HepG2 (cell line): Measurements from ENCODE around the gene CYP27B1. TPM values are rescaled to one million over a fixed set of nuclear protein-coding genes. Genes with fewer than 3 reads are reported as not detected.

Source experiments
- ADNP ChIP-seq: sonication (generic); formaldehyde crosslinking; IDR thresholded peaks from 2 replicates; pipeline ENCODE4 v1.4.0; 2020; ENCODE audit warnings: missing genetic modification reagents
- ARID4A ChIP-seq: sonication (generic); formaldehyde crosslinking; IDR thresholded peaks from 2 replicates; pipeline ENCODE4 v1.5.0; 2020; ENCODE audit warnings: mild to moderate bottlenecking, missing genetic modification reagents, borderline replicate concordance
- ATF1 ChIP-seq: IDR thresholded peaks from 2 replicates; pipeline ENCODE4 v1.6.1; 2016; ENCODE audit warnings: mild to moderate bottlenecking, control low read depth
- HNF1A ChIP-seq, 2 experiments: sonication (generic) in 1 of 2; formaldehyde crosslinking in 1 of 2; IDR thresholded peaks; 2 replicates each; pipeline versions ENCODE4 v1.4.0 to v1.6.1; 2016 to 2020; ENCODE audit warnings: borderline replicate concordance in 1 of 2, low read depth in 1 of 2, mild to moderate bottlenecking in 1 of 2, missing genetic modification reagents in 1 of 2
- NFE2 ChIP-seq: sonication (generic); formaldehyde crosslinking; IDR thresholded peaks from 2 replicates; pipeline ENCODE4 v1.4.0; 2020; ENCODE audit warnings: missing genetic modification reagents
- RFX5 ChIP-seq: IDR thresholded peaks from 2 replicates; pipeline ENCODE4 v1.6.1; 2011; ENCODE audit warnings: low read depth, low read length, improper control_type of control experiment
- SP5 ChIP-seq: IDR thresholded peaks from 2 replicates; pipeline ENCODE4 v1.6.1; 2016; ENCODE audit warnings: low read depth, borderline replicate concordance
- ZEB1 ChIP-seq: IDR thresholded peaks from 2 replicates; pipeline ENCODE4 v1.6.1; 2012; ENCODE audit warnings: mild to moderate bottlenecking, low read depth, inconsistent platforms; ENCODE audit not compliant: insufficient replicate concordance
- ZFP62 ChIP-seq: sonication (generic); formaldehyde crosslinking; IDR thresholded peaks from 2 replicates; pipeline ENCODE4 v1.4.0; 2020; ENCODE audit warnings: missing genetic modification reagents
- ZIK1 ChIP-seq: sonication (generic); formaldehyde crosslinking; IDR thresholded peaks from 2 replicates; pipeline ENCODE4 v1.5.0; 2020; ENCODE audit warnings: mild to moderate bottlenecking, low read depth, missing genetic modification reagents, borderline replicate concordance
- ZNF501 ChIP-seq: sonication (generic); formaldehyde crosslinking; IDR thresholded peaks from 2 replicates; pipeline ENCODE4 v1.5.1; 2020; ENCODE audit warnings: mild to moderate bottlenecking, moderate library complexity, missing genetic modification reagents
- ZNF574 ChIP-seq: sonication (generic); formaldehyde crosslinking; IDR thresholded peaks from 2 replicates; pipeline ENCODE4 v1.4.0; 2020; ENCODE audit warnings: missing genetic modification reagents
- ZNF747 ChIP-seq: sonication (generic); formaldehyde crosslinking; IDR thresholded peaks from 2 replicates; pipeline ENCODE4 v1.8.1; 2023; ENCODE audit warnings: missing genetic modification reagents, mild to moderate bottlenecking, borderline replicate concordance
- ZNF772 ChIP-seq: sonication (generic); formaldehyde crosslinking; IDR thresholded peaks from 2 replicates; pipeline ENCODE4 v1.5.0; 2020; ENCODE audit warnings: mild to moderate bottlenecking, missing genetic modification reagents
- ZSCAN20 ChIP-seq: sonication (generic); formaldehyde crosslinking; IDR thresholded peaks from 2 replicates; pipeline ENCODE4 v1.4.0; 2020; ENCODE audit warnings: missing genetic modification reagents, mild to moderate bottlenecking, borderline replicate concordance
- polyA plus RNA-seq, 8 experiments: library from polyadenylated mRNA; depleted of rRNA in 3 of 8; stranded (reverse) in 7 of 8; unstranded in 1 of 8; fragments of >200 nt; fragmentation: Illumina TruSeq in 4 of 8; extraction: Trizol in 4 of 8; gene quantifications; 2 replicates each; pipeline versions ENCODE4 v1.2.1 to v1.2.3, GENCODE V29; 2011 to 2016; ENCODE audit warnings: low read depth in 4 of 8, missing spikeins in 1 of 8, mixed read lengths in 1 of 8; ENCODE audit not compliant: insufficient read depth in 1 of 8
- total RNA-seq, 5 experiments: library from RNA; depleted of rRNA; stranded (reverse); fragments of >200 nt; fragmentation: Illumina TruSeq; extraction: Trizol; gene quantifications; 2 replicates each; pipeline ENCODE4 v1.2.3, GENCODE V29; 2016; ENCODE audit warnings: low read depth in 1 of 5

Gene CYP27B1
- total and polyA plus RNA-seq, 2 of the 13 experiments (the other 11 are each of a cell fraction or from before 2014, with no cell fraction given), result 2.3 to 3.0 TPM

- TF ChIP-seq ZFP62 (CRISPR knock-in tag) (no peak), ZNF574 (CRISPR knock-in tag) (peak; percentile 100), HNF1A (IDR thresholded peaks at IDR 0.05; ENCODE audit: low read depth) (no peak), HNF1A (CRISPR knock-in tag; IDR thresholded peaks at IDR 0.05; ENCODE audit: borderline replicate concordance) (peak; percentile 55; the same call in 1 of the 2 replicates), ADNP (CRISPR knock-in tag) (no peak), ZNF772 (CRISPR knock-in tag) (peak; percentile 82), ZIK1 (CRISPR knock-in tag) (no peak), ATF1 (peak; percentile 94), SP5 (CRISPR knock-in tag) (no peak), ARID4A (peak; percentile 98), ZEB1 (no peak), NFE2 (CRISPR knock-in tag) (no peak), ZSCAN20 (no peak), RFX5 (no peak), ZNF501 (CRISPR knock-in tag) (peak; percentile 67), ZNF747 (CRISPR knock-in tag) (peak; percentile 86; the same call in 1 of the 2 replicates)
Observed at GRCh38 chr12:57782608-57783465, 16.0 kb upstream of the CYP27B1 start, which contains the start of gene TSFM (continued).
